SJCRH30 (cell line): ENCODE measurements around the gene PSMB8. TPM values are rescaled to one million over a fixed set of nuclear protein-coding genes. Genes with fewer than 3 reads are reported as not detected.

Source experiments
- DNase-seq, 2 experiments: peaks; one replicate each; pipeline ENCODE4 v3.0.0-alpha.2; 2015 to 2020
- H3K27ac ChIP-seq: fragments of 250-450 bp; sonication (Bioruptor Pico); 2 replicates; pipeline ENCODE4 v1.5.1; 2020; ENCODE audit warnings: mild to moderate bottlenecking, moderate library complexity
- H3K27me3 ChIP-seq: fragments of 250-450 bp; sonication (Bioruptor Pico); 2 replicates; pipeline ENCODE4 v1.5.1; 2020; ENCODE audit warnings: mild to moderate bottlenecking, moderate library complexity
- H3K36me3 ChIP-seq: fragments of 250-450 bp; sonication (Bioruptor Pico); 2 replicates; pipeline ENCODE4 v1.5.1; 2020; ENCODE audit warnings: mild to moderate bottlenecking, moderate library complexity
- H3K4me1 ChIP-seq: fragments of 250-450 bp; sonication (Bioruptor Pico); 2 replicates; pipeline ENCODE4 v1.5.1; 2020; ENCODE audit warnings: mild to moderate bottlenecking, moderate library complexity
- H3K4me3 ChIP-seq: fragments of 250-450 bp; sonication (Bioruptor Pico); 2 replicates; pipeline ENCODE4 v1.5.1; 2020; ENCODE audit warnings: mild to moderate bottlenecking, moderate library complexity
- H3K9me3 ChIP-seq: fragments of 250-450 bp; sonication (Bioruptor Pico); replicated peaks from 2 replicates; pipeline ENCODE4 v1.5.1; 2020; ENCODE audit warnings: mild to moderate bottlenecking, moderate library complexity
- total RNA-seq: library from RNA; depleted of rRNA; stranded (reverse); fragments of >200 nt; shearing (Covaris generic); gene quantifications from 2 replicates; pipeline ENCODE4 v1.2.3, GENCODE V29; 2014

The PSMB8 gene
- total RNA-seq, 1 experiment from 2014 or later, result 0.18 TPM

DNA sequence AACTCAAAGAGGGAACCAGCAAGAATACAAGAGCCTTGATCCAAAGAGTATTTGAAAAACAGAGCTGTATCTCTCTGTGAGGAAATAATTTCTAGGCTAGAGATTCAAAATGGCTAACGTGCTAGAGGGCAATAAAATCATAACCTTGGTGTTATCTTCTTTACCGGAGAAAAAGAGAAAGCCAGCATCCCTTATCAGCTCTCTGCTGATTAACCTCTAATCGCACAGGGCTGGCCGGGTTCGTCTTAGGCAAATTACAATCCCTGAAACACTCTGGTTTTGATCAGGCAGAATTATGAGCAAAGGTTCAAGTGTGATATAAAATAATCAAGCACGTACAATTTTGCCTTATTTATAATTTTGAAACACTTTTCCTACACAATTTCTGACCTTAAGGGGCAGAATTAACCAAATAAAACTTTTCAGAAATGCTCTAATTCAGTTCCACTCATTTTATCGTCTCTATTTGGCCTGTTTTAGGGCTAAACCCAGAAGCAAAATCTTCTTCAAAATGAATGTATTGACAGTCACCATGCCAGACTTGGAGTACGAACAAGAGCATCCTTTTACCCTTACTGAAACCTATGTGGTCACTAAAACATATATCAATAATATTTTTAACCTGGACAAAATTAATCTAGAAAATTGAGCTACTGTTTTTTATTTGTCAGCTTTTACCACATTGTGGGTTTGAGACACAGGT lies 23.9 kb upstream of the PSMB8 start:
- no peaks in the 10 kb centered on the region for H3K36me3 ChIP-seq
- no peaks in the 10 kb centered on the region for H3K9me3 ChIP-seq
- H3K4me1 ChIP-seq, result no peaks in the 10 kb centered on the region
- DNase-seq, result no peak
- H3K27ac ChIP-seq, result no peak overlapping the region
- 0 out of 2 replicates have a peak, but pooled peaks cover 5% of the 10 kb centered on the region for H3K27me3 ChIP-seq
- H3K4me3 ChIP-seq, result no peak overlapping the region

GRCh38 chr6:32867022-32867477 lies 23.2 kb upstream of the PSMB8 start:
- no peaks in the 10 kb centered on the region for H3K4me1 ChIP-seq

DNA sequence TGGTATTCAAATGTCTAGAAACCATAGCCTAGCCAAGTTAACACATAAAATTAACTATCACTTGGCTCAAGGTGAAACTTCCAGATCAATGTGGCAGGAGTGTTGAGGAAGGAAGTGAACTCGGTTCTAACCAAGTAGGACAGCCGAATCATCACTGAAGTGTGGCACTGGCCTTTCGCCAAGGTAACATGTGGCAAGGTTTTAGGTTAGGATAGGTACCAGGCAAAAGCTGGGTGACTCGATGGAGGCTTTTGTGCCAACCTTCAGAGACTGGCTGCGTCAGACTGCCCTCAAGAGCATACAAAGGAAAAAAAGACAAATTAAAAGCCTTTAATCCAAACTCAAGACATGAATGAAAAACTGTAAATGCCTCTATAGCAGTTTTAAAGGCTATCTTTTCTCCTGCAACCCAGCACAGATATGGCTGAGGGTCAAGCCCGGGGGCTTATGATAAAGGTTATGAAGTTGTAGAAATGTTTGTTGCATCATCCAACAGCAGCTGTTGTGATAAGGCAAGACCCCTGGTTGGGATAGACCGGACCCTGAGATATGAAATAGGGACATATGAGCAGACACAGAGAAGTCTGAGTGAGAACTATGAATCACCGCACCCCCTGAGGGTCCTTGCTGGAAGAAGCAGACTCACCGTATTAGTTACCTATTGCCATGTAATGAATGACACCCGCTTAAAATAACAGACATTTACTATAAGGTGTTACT lies 22.0 kb upstream of the PSMB8 start:
- no peaks in the 10 kb centered on the region for H3K4me1 ChIP-seq
- H3K27ac ChIP-seq, result no peak overlapping the region
- no peaks in the 10 kb centered on the region for H3K36me3 ChIP-seq
- no peak overlapping the region for H3K4me3 ChIP-seq
- DNase-seq, result no peak
- H3K27me3 ChIP-seq, result peaks cover 6% of the 10 kb centered on the region; the same call in 1 of the 2 replicates
- H3K9me3 ChIP-seq, result no peaks in the 10 kb centered on the region

More at GRCh38 chr6:32867022-32867477, 23.2 kb upstream of the PSMB8 start:
- Histone ChIP-seq H3K27ac (no peak overlapping the region), H3K4me3 (no peak overlapping the region), H3K27me3 (0 out of 2 replicates have a peak, but pooled peaks cover 5% of the 10 kb centered on the region), H3K9me3 (no peaks in the 10 kb centered on the region), H3K36me3 (no peaks in the 10 kb centered on the region)
- no peak for DNase-seq

GRCh38 chr6:32862725-32863124 lies 18.9 kb upstream of the PSMB8 start:
- no peak for DNase-seq
- Histone ChIP-seq H3K4me3 (no peak overlapping the region), H3K9me3 (no peaks in the 10 kb centered on the region), H3K36me3 (no peaks in the 10 kb centered on the region), H3K27me3 (peaks cover 9% of the 10 kb centered on the region; the same call in 1 of the 2 replicates), H3K27ac (no peak overlapping the region), H3K4me1 (no peaks in the 10 kb centered on the region)

DNA sequence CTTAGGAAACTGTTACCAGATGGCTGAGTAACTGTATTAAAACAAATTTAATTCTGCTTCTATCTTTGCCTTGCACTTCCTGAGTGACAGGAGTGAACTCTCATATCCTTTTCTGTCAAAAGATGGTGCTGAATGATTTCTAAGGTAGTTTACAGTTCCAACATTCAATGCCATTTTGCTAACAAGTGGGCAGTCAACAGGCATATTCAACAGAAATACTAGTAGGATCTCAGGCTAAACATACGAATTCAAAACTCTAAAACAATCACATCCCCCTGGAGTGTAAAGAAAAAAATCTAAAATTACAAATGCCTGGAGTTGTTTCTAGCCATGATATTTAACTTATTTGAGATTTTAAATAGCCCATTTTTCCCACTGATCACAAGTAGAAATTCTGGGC lies 16.8 kb upstream of the PSMB8 start:
- no peak overlapping the region for H3K4me3 ChIP-seq
- no peaks in the 10 kb centered on the region for H3K9me3 ChIP-seq
- H3K27me3 ChIP-seq, result peaks cover 10% of the 10 kb centered on the region; the same call in 1 of the 2 replicates
- H3K27ac ChIP-seq, result no peak overlapping the region
- H3K36me3 ChIP-seq, result no peaks in the 10 kb centered on the region
- H3K4me1 ChIP-seq, result no peaks in the 10 kb centered on the region
- DNase-seq, result no peak

DNA sequence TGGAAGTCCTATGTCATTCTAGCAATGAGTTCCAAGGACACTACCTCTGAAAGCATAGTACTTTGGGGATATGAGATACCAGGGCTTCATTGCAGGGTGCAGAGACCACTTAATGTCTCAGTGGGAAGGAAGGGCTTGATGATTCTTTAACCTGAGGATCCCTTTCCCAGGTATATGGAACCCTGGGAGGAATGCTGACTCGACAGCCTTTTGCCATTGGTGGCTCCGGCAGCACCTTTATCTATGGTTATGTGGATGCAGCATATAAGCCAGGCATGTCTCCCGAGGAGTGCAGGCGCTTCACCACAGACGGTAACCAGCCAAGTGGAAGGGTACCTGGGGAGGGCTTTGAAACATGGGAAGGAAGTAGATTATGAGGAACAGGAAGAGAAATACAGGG lies 14.3 kb upstream of the PSMB8 start:
- DNase-seq, result no peak
- no peaks in the 10 kb centered on the region; the same call in 1 of the 2 replicates for H3K4me1 ChIP-seq
- H3K27ac ChIP-seq, result no peak overlapping the region
- no peaks in the 10 kb centered on the region for H3K36me3 ChIP-seq
- no peak overlapping the region for H3K4me3 ChIP-seq
- no peaks in the 10 kb centered on the region for H3K9me3 ChIP-seq
- peaks cover 11% of the 10 kb centered on the region; the same call in 1 of the 2 replicates for H3K27me3 ChIP-seq

- Histone ChIP-seq H3K4me1 (peaks cover 2% of the 10 kb centered on the region; the same call in 1 of the 2 replicates), H3K27ac (no peak overlapping the region)
- DNase-seq, result no peak
These were observed 13.5 kb upstream of the PSMB8 start for GRCh38 chr6:32857156-32857891.

DNA sequence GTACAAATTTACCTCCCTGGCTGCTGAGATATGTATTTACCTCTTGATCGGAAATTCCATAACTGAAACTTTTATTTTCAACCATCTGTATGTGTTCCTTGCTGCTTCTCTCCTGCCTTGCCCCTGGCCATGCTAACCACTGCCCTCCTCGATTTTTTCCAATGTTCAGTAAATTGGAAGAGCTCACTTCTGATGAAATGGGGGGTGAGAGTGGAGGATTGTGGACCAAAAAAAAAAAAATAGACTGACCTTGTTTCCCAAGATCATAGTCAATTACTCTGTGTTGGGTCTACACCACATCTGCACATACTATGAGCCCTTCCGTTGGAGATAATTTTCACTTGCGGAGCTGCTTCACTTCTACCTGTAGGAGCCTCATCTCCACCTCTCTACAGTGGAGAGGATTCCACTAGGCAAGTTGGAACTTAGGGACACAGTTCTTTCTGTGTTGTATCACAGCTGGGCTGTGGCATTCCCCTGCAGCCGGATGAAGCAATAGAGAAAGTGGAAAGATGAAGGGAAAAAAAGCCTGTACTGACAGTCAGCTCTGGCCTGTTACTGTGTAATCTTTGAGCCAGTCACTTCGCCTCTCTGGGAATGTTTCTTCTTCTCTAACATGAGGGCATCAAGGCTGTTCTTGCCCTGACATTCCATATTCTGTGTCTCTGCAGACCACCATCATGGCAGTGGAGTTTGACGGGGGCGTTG lies 11.8 kb upstream of the PSMB8 start:
- H3K9me3 ChIP-seq, result no peaks in the 10 kb centered on the region
- no peak for DNase-seq
- H3K36me3 ChIP-seq, result no peaks in the 10 kb centered on the region
- peaks cover 2% of the 10 kb centered on the region; the same call in 1 of the 2 replicates for H3K4me1 ChIP-seq
- H3K27me3 ChIP-seq, result peaks cover 16% of the 10 kb centered on the region
- H3K27ac ChIP-seq, result no peak overlapping the region
- H3K4me3 ChIP-seq, result no peak overlapping the region

More at GRCh38 chr6:32857156-32857891, 13.5 kb upstream of the PSMB8 start:
- Histone ChIP-seq H3K27me3 (peaks cover 16% of the 10 kb centered on the region), H3K36me3 (no peaks in the 10 kb centered on the region), H3K4me3 (no peak overlapping the region), H3K9me3 (no peaks in the 10 kb centered on the region)

- DNase-seq, result no peak
- peaks cover 2% of the 10 kb centered on the region; the same call in 1 of the 2 replicates for H3K4me1 ChIP-seq
- peak overlapping the region; percentile 58 for H3K4me3 ChIP-seq
- no peaks in the 10 kb centered on the region for H3K36me3 ChIP-seq
- no peaks in the 10 kb centered on the region for H3K9me3 ChIP-seq
- peaks cover 19% of the 10 kb centered on the region for H3K27me3 ChIP-seq
- no peak overlapping the region for H3K27ac ChIP-seq
These were observed 10.7 kb upstream of the PSMB8 start for GRCh38 chr6:32854376-32855178.

DNA sequence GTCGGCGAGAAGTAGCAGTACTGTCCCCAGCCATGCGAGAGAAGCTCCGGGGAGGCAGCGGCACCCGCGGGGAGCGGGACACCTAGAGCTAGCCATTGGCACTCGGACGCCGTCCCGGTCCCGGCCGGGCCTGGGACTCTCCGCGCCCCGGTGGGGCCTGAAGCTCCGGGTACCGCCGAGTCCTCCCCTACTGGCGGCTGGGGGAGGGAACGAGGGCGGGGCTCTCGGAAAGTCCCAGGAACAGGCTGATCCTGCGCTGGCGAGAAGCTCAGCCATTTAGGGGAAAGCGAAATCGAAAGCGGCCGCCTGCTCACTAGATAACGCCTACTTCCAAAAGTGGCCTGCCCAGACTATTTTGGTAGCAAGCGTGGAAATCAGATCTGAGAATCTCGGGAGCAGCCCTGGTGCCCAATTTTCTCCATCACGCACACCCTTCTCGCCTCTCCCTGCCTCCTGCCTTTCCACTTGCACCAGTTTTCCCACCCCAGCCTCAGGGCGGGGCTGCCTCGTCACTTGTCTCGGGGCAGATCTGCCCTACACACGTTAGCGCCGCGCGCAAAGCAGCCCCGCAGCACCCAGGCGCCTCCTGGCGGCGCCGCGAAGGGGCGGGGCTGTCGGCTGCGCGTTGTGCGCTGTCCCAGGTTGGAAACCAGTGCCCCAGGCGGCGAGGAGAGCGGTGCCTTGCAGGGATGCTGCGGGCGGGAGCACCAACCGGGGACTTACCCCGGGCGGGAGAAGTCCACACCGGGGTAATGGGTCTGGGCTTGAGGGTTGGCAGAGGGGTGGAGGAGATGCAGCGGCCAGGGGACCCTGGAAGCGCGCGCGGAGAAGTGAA lies 9.9 kb upstream of the PSMB8 start, which contains the start of the genes PSMB9 and TAP1:
TSS of gene PSMB9 (plus strand) at position 652 of the 835 bp plus-strand sequence. CDS start at position 690, 38 bp downstream.
TSS of gene TAP1 (minus strand) at position 164 of the 835 bp plus-strand sequence. CDS start at position 96, 68 bp downstream.
- H3K36me3 ChIP-seq, result no peaks in the 10 kb centered on the region
- H3K27ac ChIP-seq, result no peak within 1 kb of the TSS
- H3K27me3 ChIP-seq, result peaks cover 19% of the 10 kb centered on the region
- DNase-seq, result peak; percentile 79 to 81
- H3K4me1 ChIP-seq, result peaks cover 2% of the 10 kb centered on the region; the same call in 1 of the 2 replicates
- no peaks in the 10 kb centered on the region for H3K9me3 ChIP-seq
- peak within 1 kb of the TSS; percentile 58 for H3K4me3 ChIP-seq

DNA sequence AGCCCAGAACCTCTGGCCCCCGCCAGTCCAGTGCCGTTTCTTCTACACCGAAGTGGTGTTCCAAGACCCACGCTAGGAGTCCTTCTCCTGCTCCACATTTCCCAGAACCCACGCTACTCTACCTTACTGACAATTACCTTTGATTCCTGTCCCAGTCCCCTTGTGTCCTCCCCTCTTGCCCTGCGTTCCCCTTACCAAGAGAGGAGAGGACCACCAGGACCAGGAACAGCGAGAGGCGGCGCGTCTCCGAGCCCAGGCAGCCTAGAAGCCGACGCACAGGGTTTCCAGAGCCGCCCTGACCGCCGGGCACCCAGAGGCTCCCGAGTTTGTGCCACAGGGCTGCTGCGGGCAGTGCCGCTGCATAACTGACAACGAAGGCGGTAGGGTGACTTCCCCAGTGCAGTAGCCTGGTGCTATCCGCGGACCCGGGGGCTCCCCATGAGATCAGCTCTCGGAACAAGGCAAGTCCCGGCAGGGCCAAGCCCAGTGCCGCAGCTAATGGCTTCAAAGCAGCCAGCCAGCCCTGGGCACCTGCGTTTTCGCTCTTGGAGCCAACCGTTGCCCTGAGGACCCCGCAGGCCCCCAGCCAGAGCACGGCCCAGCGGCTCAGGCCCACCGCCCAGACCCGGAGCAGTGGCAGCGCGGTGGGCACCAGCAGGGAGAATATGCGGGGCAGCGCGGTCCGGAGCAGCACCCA lies 9.1 kb upstream of the PSMB8 start:
- Histone ChIP-seq H3K4me3 (peak overlapping the region; percentile 58), H3K36me3 (no peaks in the 10 kb centered on the region), H3K27me3 (peaks cover 19% of the 10 kb centered on the region), H3K9me3 (no peaks in the 10 kb centered on the region), H3K27ac (no peak overlapping the region), H3K4me1 (peaks cover 2% of the 10 kb centered on the region; the same call in 1 of the 2 replicates)
- peak in 1 of 2 experiments; percentile 9 for DNase-seq
